HG02938 (cell line): ENCODE results near the gene RPS15A.

Source experiments
- ATAC-seq: cut with Tn5 transposase; IDR thresholded peaks from one replicate; pipeline ENCODE4 v1.9.1; 2021; ENCODE audit warnings: mild to moderate bottlenecking, moderate library complexity; ENCODE audit not compliant: unreplicated experiment

Gene RPS15A

DNA sequence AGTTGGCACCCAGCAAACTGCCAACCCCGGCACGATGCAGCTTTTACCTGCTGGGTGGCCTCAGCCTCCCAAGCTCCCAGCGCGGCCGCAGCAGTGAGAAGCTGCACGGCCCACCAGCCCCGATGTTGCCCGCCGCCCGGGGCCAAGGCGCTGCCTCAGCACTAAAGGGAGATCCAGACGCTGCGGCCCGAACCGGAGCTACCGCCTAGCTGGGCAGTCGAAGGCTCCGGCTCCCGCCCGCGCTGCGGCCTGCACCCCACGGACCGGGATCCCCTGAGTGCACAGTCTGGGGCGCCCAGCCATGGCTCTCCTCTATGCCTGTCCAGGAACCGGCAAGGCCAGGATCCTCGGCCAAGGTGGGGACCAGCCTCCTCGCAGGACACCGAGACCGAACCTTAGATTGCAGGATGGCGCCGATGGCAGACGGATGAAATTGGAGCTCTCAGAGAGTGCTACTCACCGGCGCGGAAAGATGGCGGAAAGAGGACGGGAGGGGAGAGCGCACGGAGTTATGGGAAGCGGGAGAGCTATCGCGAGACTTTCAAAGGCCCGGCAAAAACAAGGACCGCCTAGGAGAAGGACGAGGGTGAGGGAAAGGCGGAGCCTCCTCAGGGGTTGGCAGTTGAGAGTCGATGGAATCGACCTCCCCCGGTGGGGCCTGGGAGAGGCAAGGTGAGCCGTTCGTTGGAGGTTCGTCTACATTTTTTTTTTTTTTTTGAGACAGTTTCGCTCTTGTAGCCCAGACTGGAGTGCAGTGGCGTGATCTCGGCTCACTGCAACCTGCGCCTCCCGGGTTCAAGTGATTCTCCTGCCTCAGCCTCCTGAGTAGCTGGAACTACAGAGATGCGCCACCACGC is at the start of gene RPS15A:
Gene RPS15A, minus strand, starts transcription at position 485 of the 857 bp plus-strand sequence. CDS start 1,221 bp downstream, outside the sequence.
- ATAC-seq, result peak; percentile 78

DNA sequence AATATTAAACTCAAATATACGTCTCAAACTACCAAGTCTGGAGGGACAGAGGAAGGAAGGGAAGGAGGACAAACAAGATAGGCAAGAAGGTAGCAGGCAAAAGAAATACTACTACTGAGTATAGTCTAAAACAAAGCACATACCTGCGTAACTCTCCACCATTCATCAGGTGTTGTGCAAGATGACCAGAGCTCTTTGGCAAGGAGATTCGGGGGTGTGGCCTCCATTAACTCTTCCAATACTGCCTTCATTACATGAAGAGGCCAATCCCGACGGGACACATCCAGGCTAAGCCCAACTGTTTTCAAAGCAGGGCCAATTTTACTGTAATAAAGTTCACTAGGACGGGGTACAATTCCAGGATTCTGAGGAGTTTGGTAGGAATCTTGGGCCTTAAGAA is 49.4 kb upstream of the RPS15A start:
- no peak for ATAC-seq

GRCh38 chr16:18836702-18837101 is 46.6 kb upstream of the RPS15A start:
- no peak for ATAC-seq

DNA sequence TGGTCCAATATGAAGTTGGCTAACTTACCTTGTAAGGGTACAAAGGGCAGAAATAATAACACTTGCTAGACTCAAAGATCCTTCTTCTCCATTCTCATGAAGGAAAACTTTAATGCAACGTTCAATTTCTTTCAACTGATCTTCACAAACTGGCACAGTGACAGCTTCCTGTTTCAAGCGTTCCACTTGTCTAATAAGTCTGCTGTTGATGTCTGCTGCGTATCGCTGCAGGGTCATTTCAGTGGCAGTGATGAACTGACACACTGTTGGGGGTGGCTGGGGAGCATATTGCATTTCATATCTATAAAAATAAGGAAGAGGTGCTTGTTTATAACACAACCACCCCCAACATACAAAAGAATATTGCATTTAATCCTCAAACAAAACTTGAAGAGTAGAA is 44.7 kb upstream of the RPS15A start:
- ATAC-seq, result no peak

DNA sequence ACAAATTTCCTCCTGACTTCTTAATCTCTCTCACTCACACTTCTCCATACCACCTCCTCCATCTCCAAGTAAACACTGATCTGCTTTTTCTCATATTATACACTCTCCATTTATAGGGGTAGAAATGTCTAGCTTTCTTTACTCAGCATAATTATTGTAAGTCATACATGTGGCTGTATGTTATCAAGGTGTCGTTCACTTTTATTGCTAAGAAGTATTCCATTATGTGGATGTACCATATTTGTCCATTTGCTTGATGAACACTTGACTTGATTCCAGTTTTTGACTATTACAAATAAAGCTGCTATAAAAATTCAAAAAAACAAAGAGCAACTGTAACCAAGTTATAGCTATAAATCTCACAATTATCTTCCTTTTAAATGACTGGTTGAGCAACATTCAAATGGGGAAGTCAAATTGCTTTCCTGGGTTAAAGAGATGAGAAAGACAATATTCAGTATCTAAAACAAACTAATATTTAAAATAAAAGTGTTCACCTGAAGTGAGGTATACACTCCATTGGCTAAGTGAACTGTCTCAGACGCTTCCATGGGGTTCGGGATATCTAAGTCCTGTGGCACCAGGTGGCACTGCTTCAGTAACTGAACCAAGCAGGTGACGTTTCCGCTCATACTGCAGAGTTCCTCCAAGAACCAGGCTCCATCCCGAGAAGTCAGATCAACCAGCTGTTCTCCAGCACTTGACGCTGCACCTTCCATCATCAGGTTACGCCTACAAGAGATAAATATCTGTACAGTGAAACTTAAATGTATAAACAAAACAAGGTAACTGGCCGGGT is 43.8 kb upstream of the RPS15A start:
- ATAC-seq, result no peak

DNA sequence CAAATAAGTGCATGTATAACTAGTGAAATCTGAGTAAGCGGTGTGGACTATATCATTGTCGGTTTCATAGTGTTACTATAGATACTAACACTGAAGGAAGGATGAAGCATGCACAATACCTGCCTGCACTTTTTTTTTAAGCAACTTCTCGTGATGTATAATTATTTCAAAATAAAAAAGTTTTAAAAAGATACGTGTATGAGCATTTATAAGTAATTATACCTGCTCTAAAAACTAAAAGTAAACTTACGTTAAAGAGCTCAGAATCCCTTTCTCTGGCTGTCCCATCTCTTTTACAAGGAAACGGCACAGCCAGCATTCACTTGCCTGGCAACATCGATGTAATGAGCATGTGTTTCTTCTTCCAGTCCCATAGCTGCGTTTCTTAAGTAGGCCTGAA is 42.5 kb upstream of the RPS15A start:
- no peak for ATAC-seq

- no peak for ATAC-seq
Measured at GRCh38 chr16:18832006-18832405, 41.9 kb upstream of the RPS15A start.

DNA sequence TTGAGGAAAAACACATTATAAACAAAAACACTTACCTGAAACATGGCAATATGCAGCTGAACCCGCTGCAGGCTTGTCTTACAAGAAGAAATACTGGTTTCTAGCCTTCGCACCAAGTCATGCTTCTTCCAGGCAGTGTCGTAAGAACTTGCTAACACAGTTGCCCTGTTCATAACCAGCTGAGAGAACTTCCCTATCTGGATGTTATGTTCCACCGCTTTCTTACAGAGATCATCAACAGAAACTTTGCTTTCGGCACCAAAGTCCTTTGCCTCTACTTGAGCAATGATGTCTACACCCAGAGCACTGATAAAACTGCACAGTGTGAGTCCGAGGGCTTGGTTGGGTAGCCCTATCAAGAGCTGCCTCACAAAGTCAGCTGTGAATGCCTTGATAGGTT is 39.1 kb upstream of the RPS15A start:
- no peak for ATAC-seq

DNA sequence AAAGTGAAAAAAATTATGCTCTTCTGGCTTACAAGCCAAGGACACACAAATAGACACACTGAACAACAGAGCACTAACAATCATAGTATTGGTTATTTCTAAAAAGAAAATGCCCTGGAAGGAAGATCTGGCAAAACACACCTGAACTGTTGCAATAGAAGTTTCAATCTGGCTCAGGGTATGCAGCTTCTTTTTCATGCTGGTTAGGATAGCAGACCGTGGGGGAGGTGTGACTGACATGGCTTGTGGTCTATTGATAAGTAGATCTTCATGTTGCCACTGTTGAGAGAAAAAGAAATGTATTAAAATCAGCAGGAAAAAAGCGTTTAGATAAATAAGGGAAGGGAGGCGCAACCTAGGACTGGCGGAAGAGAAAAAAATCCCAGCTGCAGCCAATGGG is 37.8 kb upstream of the RPS15A start:
- ATAC-seq, result no peak

GRCh38 chr16:18816286-18816685 is 26.2 kb upstream of the RPS15A start:
- ATAC-seq, result no peak

GRCh38 chr16:18811925-18812324 is 21.8 kb upstream of the RPS15A start:
- no peak for ATAC-seq

DNA sequence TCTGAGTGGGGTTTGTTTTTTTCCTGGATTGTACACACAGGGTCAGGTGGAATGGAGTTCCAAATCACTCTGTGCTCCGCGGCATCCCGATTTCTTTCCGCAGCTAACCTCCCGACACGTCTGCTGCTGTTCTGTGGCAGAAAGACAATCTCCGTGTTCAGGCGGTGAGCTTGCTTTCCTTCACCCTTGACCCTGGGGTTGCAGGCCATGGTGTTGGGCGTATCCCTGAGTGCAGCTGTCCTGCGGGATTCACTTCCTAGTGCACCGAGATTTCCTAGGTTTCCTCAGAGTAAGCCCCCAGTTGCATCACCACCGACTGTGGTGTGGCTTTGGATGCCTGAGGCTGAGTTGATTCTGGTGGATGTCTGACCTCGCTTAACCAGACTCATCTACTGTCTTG is 19.0 kb upstream of the RPS15A start:
- ATAC-seq, result no peak

GRCh38 chr16:18805257-18805773 is 15.2 kb upstream of the RPS15A start:
- no peak for ATAC-seq

GRCh38 chr16:18804540-18804939 is 14.4 kb upstream of the RPS15A start:
- no peak for ATAC-seq

DNA sequence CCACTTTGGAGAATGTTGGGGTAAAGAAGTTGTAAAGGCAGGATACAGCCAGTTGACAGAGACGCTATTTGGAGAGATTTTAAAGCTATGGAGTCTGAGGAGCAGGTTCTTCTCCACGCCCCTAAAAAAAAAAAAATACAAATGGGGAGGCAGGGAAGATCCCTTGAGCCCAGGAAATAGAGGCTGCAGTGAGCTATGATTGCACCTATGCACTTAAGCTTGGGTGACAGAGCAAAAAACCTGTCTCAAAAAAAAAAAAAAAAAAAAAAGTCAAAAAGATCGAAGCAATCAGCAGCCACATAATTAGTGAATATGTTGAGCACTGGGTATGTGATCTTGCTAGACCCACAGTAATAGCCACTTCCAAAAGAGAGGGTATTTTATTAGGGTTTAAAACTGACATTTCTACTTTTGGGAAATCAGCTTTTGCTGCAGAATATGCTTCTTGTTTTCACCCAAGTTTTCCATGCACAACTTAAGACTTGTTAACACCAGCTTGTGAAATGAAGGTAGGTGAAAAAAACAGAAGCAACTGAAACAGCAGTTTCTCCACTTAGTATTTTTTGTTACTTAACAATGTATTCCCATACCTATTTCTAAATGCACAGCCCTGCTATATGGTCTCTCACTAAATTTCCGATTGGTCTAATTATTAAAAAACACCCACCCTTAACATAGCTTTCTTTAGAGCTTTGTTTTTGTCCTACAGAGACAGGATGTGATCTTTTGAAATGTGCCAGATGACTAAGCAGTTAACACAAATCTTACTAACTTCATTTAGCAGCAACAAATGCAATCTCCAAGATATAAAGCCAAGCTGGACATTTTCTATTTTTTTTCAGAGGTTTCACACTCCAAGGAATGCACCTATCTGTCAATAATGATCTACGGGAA is 13.7 kb upstream of the RPS15A start:
- ATAC-seq, result no peak

GRCh38 chr16:18802767-18803343 is 12.7 kb upstream of the RPS15A start:
- no peak for ATAC-seq

- peak; percentile 88 for ATAC-seq
Measured at GRCh38 chr16:18801145-18801972, 11.2 kb upstream of the RPS15A start, which contains the start of gene ARL6IP1. TSS of gene ARL6IP1 (minus strand) at chr16:18801549. CDS start at chr16:18801466, 83 bp downstream.

- ATAC-seq, result no peak
Measured at GRCh38 chr16:18800775-18801144, 10.6 kb upstream of the RPS15A start.

- ATAC-seq, result no peak
Measured at GRCh38 chr16:18800293-18800692, 10.2 kb upstream of the RPS15A start.
